Left ventricle myocardium inferior (tissue), 1 donor: ENCODE data around the gene MSI2. TPM values are rescaled to one million over a fixed set of nuclear protein-coding genes. Genes with fewer than 3 reads are reported as not detected.

ENCODE experiments used
- DNase-seq: peaks from one replicate; pipeline ENCODE4 v3.0.0-alpha.2; 2020
- H3K27ac ChIP-seq: fragments of 200-600 bp; replicated peaks from 2 replicates; pipeline ENCODE4 v1.8.0; 2021
- H3K27me3 ChIP-seq: fragments of 200-600 bp; 2 replicates; pipeline ENCODE4 v1.8.0; 2021; ENCODE audit warnings: low read depth
- H3K36me3 ChIP-seq: fragments of 200-600 bp; 2 replicates; pipeline ENCODE4 v1.8.0; 2021
- H3K4me1 ChIP-seq: fragments of 200-600 bp; 2 replicates; pipeline ENCODE4 v1.8.0; 2021
- H3K4me3 ChIP-seq: fragments of 200-600 bp; 2 replicates; pipeline ENCODE4 v1.8.0; 2021; ENCODE audit warnings: mild to moderate bottlenecking, moderate library complexity
- H3K9me3 ChIP-seq: fragments of 200-600 bp; replicated peaks from 2 replicates; pipeline ENCODE4 v1.8.0; 2021
- intact Hi-C: fragments of 100-400 bp; cut with micrococcal nuclease; formaldehyde crosslinking; loops from one replicate; pipeline ENCODE4 v1.11.0; 2022
- total RNA-seq: library from RNA; stranded (reverse); fragmentation: NEBNext Ultra II Directional; extraction: Animal tissue kit (Norgen Biotek cat#: 25700); gene quantifications from one replicate; pipeline ENCODE4 v1.2.1, GENCODE V29; 2021
- TF ChIP-seq, protein P1 (sequence below): fragments of 200-600 bp; IDR thresholded peaks from 2 replicates; pipeline ENCODE4 v1.8.0; 2021; ENCODE audit warnings: antibody characterized with exemption, mild to moderate bottlenecking, borderline replicate concordance
- donor health status: DM: no; HTN: yes; CAD: no; lungs with severe emphysema.

MSI2 gene
- total RNA-seq, 1 donor from 2014 or later = 118 TPM

DNA sequence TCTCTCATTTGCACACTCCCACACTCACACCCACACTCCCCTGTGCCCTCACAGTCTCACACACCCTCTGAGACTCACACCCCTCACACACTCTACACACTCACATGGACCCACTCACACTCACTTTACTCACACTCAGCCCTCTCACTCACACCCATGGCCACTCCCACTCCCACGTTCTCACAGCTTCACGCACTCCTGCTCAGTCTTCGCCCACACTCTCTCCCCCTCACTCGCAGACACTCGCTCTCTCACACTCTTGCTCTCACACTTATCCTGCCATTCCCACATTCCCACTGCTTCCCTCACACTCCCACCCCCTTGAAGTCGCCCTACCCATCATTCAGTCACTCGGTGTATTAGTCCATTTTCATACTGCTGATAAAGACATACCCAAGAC, 440.9 kb downstream of the MSI2 start:
- no peak overlapping the region for H3K27ac ChIP-seq

DNA sequence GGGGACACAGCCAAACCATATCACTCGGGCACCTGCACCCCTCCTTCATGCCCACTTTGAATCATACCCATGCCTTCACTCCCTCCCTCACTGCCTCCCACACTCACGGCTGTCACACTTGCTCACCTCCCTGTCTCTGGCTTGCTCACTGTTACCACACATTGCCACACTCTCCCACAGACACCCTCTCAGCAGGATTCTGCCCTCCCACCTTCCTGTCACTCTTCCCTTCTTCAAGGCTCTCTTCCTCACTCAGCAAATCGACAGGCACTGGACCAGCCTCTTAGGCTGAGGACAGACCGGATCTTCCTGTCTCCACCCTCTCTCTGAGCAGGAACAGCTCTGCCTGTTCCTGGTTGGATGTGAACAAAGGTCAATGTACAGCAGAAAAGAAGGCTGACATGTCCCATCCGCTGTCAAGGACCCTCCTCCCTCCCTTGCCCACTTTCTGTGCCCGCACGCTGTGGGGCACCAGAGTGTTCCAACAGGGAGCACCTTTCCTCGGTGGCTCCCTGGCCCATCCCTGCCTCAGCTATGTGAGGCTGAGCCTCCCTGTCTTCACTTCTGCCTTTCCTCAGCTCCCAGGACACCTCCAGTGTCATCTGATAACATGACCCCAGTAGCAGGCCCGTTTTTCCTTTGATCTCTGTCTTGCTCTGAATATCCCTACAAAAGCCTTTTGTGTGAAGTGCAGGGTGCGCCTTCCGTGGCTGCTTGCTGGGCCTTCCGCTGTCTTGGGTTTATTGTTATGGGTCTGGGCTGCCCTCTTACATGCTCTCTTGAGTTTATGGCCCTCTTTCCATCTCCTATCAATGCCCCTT, 441.8 kb downstream of the MSI2 start:
- no peaks in the 10 kb centered on the region for H3K4me1 ChIP-seq
- no peaks in the 10 kb centered on the region for H3K9me3 ChIP-seq
- no peak for DNase-seq
- no peaks in the 10 kb centered on the region for H3K36me3 ChIP-seq
- H3K27me3 ChIP-seq = no peaks in the 10 kb centered on the region
- no peak overlapping the region for H3K27ac ChIP-seq
- intact Hi-C loops = no loop called here
- TF ChIP-seq, protein P1, sequence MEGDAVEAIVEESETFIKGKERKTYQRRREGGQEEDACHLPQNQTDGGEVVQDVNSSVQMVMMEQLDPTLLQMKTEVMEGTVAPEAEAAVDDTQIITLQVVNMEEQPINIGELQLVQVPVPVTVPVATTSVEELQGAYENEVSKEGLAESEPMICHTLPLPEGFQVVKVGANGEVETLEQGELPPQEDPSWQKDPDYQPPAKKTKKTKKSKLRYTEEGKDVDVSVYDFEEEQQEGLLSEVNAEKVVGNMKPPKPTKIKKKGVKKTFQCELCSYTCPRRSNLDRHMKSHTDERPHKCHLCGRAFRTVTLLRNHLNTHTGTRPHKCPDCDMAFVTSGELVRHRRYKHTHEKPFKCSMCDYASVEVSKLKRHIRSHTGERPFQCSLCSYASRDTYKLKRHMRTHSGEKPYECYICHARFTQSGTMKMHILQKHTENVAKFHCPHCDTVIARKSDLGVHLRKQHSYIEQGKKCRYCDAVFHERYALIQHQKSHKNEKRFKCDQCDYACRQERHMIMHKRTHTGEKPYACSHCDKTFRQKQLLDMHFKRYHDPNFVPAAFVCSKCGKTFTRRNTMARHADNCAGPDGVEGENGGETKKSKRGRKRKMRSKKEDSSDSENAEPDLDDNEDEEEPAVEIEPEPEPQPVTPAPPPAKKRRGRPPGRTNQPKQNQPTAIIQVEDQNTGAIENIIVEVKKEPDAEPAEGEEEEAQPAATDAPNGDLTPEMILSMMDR = no peak
- H3K4me3 ChIP-seq = no peak overlapping the region

More for the DNA sequence above, 440.9 kb downstream of the MSI2 start:
- intact Hi-C loops = no loop called here
- no peak overlapping the region for H3K4me3 ChIP-seq
- no peaks in the 10 kb centered on the region for H3K4me1 ChIP-seq
- H3K27me3 ChIP-seq = no peaks in the 10 kb centered on the region
- H3K36me3 ChIP-seq = no peaks in the 10 kb centered on the region
- TF ChIP-seq, protein P1 = no peak
- no peaks in the 10 kb centered on the region for H3K9me3 ChIP-seq
- DNase-seq = no peak

DNA sequence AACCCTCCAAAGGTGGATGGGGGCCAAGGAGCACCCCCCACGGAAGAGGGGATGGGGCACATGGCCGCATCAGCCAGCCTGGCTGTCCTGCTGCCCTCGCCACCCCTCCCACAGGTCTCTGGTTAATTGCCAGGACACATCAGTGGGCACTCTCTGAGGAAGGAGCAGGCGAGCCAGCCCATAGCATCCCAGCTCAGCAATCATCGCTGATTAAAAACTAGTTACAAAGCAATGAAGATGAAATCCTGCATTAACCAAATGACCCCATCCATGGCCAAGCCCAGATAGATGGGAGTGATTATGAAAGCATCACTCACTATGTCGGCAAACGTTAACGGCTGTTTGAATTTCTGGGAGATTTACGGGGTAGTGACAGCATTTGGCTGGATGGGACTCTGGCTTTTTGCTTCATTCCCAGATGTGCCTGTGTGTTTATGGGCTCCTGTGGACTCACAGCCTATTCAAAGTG, 443.5 kb downstream of the MSI2 start:
- no peak overlapping the region for H3K27ac ChIP-seq
- no peaks in the 10 kb centered on the region for H3K36me3 ChIP-seq
- H3K4me1 ChIP-seq = no peaks in the 10 kb centered on the region
- DNase-seq = no peak
- no peaks in the 10 kb centered on the region for H3K27me3 ChIP-seq
- intact Hi-C loops = no loop called here
- H3K9me3 ChIP-seq = no peaks in the 10 kb centered on the region
- TF ChIP-seq, protein P1 = no peak
- H3K4me3 ChIP-seq = no peak overlapping the region

DNA sequence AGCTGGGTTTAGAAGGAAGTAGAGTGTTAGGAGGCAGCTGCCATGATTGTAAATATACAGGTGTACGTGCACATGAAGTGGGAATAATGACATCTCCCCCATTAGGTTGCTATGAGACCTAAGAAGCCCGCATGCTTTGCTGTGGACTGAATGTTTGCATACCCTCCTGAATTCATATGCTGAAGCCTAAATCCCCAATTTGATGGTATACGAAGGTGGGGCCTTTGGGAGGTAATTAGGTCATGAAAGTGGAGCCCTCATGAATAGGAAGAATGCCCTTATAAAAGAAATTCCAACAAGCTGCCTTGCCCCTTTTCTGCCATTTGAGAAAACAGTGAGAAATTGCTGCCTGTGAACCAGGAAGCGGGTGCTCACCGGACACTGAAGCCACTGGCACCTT, 444.8 kb downstream of the MSI2 start:
- no peak overlapping the region for H3K27ac ChIP-seq
- no peak for DNase-seq
- no peaks in the 10 kb centered on the region for H3K27me3 ChIP-seq
- no peaks in the 10 kb centered on the region for H3K4me1 ChIP-seq
- intact Hi-C loops = no loop called here
- no peaks in the 10 kb centered on the region for H3K36me3 ChIP-seq
- no peak overlapping the region for H3K4me3 ChIP-seq
- TF ChIP-seq, protein P1 = no peak
- H3K9me3 ChIP-seq = no peaks in the 10 kb centered on the region

DNA sequence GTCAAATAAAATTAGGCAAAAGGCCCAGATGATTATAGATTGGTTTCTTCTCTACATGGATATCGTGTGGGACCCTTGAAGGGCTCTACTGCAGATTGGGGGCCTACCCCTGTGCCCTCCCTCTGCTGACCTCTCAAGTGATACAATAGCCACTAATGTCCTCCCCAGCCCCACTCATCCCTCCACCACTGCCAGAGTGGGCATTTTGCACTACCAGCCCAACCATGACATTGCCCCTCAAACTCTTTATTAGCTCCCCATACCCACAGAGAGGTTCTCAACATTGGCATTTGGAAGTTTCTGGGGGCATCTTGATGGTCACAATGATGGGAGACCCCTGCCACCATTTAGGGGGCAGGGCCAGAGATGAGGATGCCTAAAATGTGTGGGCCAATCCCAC, 446.9 kb downstream of the MSI2 start:
- Histone ChIP-seq H3K9me3 (no peaks in the 10 kb centered on the region), H3K4me1 (peaks cover 8% of the 10 kb centered on the region), H3K27me3 (no peaks in the 10 kb centered on the region), H3K4me3 (no peak overlapping the region), H3K36me3 (no peaks in the 10 kb centered on the region), H3K27ac (no peak overlapping the region)
- TF ChIP-seq, protein P1 = no peak
- no peak for DNase-seq
- intact Hi-C loops = no loop called here
